OCI-LY7 (cell line): ENCODE results near the gene BRINP2. TPM values are rescaled to one million over a fixed set of nuclear protein-coding genes. Genes with fewer than 3 reads are reported as not detected.
"Not testable (repeated sequence)": the region's sequence is repeated elsewhere in the genome, so short reads cannot be mapped to it uniquely, and the experiment has no call there.

Experiments used
- BruUV-seq: library from RNA; stranded (reverse); fragments of 400-500 nt; replicated peaks from 2 replicates; lab custom pipeline; 2021; lab: Mats Ljungman, UMichigan
- CTCF ChIA-PET: fragments of 300-600 bp; sonication (Branson Sonifier 250); formaldehyde crosslinking; loops from one replicate; lab custom pipeline; 2022; ENCODE audit warnings: antibody characterized with exemption; ENCODE audit not compliant: unreplicated experiment; lab: Charles Lee
- POLR2A ChIA-PET: fragments of 300-600 bp; sonication (Branson Sonifier 250); formaldehyde crosslinking; loops from one replicate; lab custom pipeline; 2022; ENCODE audit warnings: antibody characterized with exemption; lab: Charles Lee
- DNase-seq: peaks from one replicate; pipeline ENCODE4 v3.0.0-alpha.2; 2015; ENCODE audit warnings: low spot score
- H2AFZ ChIP-seq: fragments of 200-600 bp; sonication (generic), shearing (Covaris generic); 2 replicates; pipeline ENCODE4 v1.6.1; 2014; ENCODE audit warnings: mild to moderate bottlenecking, antibody characterized with exemption, low read length, moderate library complexity
- H3K27ac ChIP-seq: fragments of 200-600 bp; sonication (generic); 2 replicates; pipeline ENCODE4 v1.5.1; 2014; ENCODE audit warnings: mixed run types, low read depth, mild to moderate bottlenecking, moderate library complexity, low read length, inconsistent platforms; ENCODE audit not compliant: poor library complexity, severe bottlenecking
- H3K36me3 ChIP-seq: fragments of 200-600 bp; sonication (generic); 2 replicates; pipeline ENCODE4 v1.6.1; 2014; ENCODE audit warnings: mild to moderate bottlenecking, antibody characterized with exemption, low read length, moderate library complexity, mixed read lengths; ENCODE audit not compliant: insufficient read depth
- H3K4me1 ChIP-seq: fragments of 200-600 bp; sonication (generic); 2 replicates; pipeline ENCODE4 v1.5.1; 2014; ENCODE audit warnings: mild to moderate bottlenecking, low read length; ENCODE audit not compliant: insufficient read depth, poor library complexity, severe bottlenecking
- H3K4me2 ChIP-seq: fragments of 200-600 bp; sonication (generic); 2 replicates; pipeline ENCODE4 v1.6.1; 2014; ENCODE audit warnings: mild to moderate bottlenecking, low read length
- H3K4me3 ChIP-seq: fragments of 200-600 bp; sonication (generic); 2 replicates; pipeline ENCODE4 v1.5.1; 2014; ENCODE audit warnings: mild to moderate bottlenecking, low read depth, low read length; ENCODE audit not compliant: poor library complexity, severe bottlenecking
- H3K79me2 ChIP-seq: fragments of 200-600 bp; sonication (generic); 2 replicates; pipeline ENCODE4 v1.6.1; 2016; ENCODE audit warnings: low read depth, mild to moderate bottlenecking, low read length, moderate library complexity, mixed read lengths; ENCODE audit not compliant: insufficient read depth
- H3K9me2 ChIP-seq: fragments of 200-600 bp; sonication (generic); 2 replicates; pipeline ENCODE4 v1.6.1; 2016; ENCODE audit warnings: mild to moderate bottlenecking, low read length, mixed read lengths; ENCODE audit not compliant: insufficient read depth
- H3K9me3 ChIP-seq: fragments of 200-600 bp; sonication (generic); 2 replicates; pipeline ENCODE4 v1.6.1; 2014; ENCODE audit warnings: mild to moderate bottlenecking, mixed run types, low read length, mixed read lengths
- H4K20me1 ChIP-seq: fragments of 200-600 bp; sonication (generic); 2 replicates; pipeline ENCODE4 v1.6.1; 2014; ENCODE audit warnings: mild to moderate bottlenecking, antibody characterized with exemption, low read length, moderate library complexity, mixed read lengths; ENCODE audit not compliant: insufficient read depth
- EZH2phosphoT487 ChIP-seq: fragments of 200-600 bp; sonication (generic); IDR thresholded peaks from 2 replicates; pipeline ENCODE4 v1.6.1; 2018; ENCODE audit warnings: low read depth, borderline replicate concordance, mild to moderate bottlenecking, mixed run types, antibody characterized with exemption, low read length, moderate library complexity, mixed read lengths
- intact Hi-C: fragments of 100-400 bp; cut with micrococcal nuclease; formaldehyde crosslinking; loops from one replicate; pipeline ENCODE4 v1.10.0; 2022; ENCODE audit not compliant: unreplicated experiment
- total RNA-seq, 2 experiments: library from RNA; depleted of rRNA in 1 of 2; stranded (reverse); fragments of >200 nt in 1 of 2; shearing (Covaris generic) in 1 of 2; gene quantifications; 2 replicates each; pipeline ENCODE4 v1.2.3, GENCODE V29; 2014 to 2022
- TF ChIP-seq, protein P1 (sequence below): fragments of 200-600 bp; sonication (generic); conservative IDR thresholded peaks from 2 replicates; pipeline ENCODE4 v1.5.1; 2014; ENCODE audit warnings: mild to moderate bottlenecking, antibody characterized with exemption, low read length, moderate library complexity, mixed read lengths

Gene BRINP2
- total RNA-seq, 2 experiments from 2014 or later: not detected

- no peak for DNase-seq
- no peaks in the 10 kb centered on the region for H3K4me1 ChIP-seq
- H4K20me1 ChIP-seq: no peaks in the 10 kb centered on the region
- H3K9me3 ChIP-seq: no peaks in the 10 kb centered on the region
- H2AFZ ChIP-seq: no peak overlapping the region
- ChIA-PET CTCF (no interaction called here), POLR2A (no interaction called here)
- no peaks in the 10 kb centered on the region for H3K79me2 ChIP-seq
- no peaks in the 10 kb centered on the region for H3K9me2 ChIP-seq
- no peak overlapping the region for H3K4me3 ChIP-seq
- H3K36me3 ChIP-seq: no peaks in the 10 kb centered on the region
- intact Hi-C loops: no loop called here
- H3K4me2 ChIP-seq: no peak overlapping the region
- H3K27ac ChIP-seq: no peak overlapping the region
- TF ChIP-seq EZH2phosphoT487: no peak
- TF ChIP-seq, protein P1, sequence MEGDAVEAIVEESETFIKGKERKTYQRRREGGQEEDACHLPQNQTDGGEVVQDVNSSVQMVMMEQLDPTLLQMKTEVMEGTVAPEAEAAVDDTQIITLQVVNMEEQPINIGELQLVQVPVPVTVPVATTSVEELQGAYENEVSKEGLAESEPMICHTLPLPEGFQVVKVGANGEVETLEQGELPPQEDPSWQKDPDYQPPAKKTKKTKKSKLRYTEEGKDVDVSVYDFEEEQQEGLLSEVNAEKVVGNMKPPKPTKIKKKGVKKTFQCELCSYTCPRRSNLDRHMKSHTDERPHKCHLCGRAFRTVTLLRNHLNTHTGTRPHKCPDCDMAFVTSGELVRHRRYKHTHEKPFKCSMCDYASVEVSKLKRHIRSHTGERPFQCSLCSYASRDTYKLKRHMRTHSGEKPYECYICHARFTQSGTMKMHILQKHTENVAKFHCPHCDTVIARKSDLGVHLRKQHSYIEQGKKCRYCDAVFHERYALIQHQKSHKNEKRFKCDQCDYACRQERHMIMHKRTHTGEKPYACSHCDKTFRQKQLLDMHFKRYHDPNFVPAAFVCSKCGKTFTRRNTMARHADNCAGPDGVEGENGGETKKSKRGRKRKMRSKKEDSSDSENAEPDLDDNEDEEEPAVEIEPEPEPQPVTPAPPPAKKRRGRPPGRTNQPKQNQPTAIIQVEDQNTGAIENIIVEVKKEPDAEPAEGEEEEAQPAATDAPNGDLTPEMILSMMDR: no peak
- BruUV-seq: no TSS peak
These were observed 145.0 kb downstream of the BRINP2 start for GRCh38 chr1:177315761-177316160.

DNA sequence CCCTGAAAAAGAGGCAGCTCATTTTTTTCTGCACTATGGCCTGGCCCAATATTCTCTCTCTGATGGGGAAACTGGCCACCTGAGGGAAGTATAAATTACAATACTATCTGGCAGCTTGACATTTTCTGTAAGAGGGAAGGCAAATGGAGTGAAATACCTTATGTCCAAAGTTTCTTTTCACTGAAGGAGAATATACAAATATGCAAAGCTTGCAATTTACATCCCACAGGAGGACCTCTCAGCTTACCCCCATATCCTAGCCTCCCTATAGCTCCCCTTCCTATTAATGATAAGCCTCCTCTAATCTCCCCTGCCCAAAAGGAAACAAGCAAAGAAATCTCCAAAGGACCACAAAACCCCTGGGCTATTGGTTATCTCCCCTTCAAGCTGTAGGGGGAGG, 150.7 kb downstream of the BRINP2 start:
- H3K4me1 ChIP-seq, H3K4me3 ChIP-seq, H3K27ac ChIP-seq, H3K36me3 ChIP-seq, H3K4me2 ChIP-seq, BruUV-seq, H3K9me2 ChIP-seq, H4K20me1 ChIP-seq, H3K9me3 ChIP-seq, POLR2A ChIA-PET, H3K79me2 ChIP-seq, H2AFZ ChIP-seq, intact Hi-C loops, DNase-seq, CTCF ChIA-PET: not testable (repeated sequence)

- Histone ChIP-seq H3K79me2 (no peaks in the 10 kb centered on the region), H3K4me1 (no peaks in the 10 kb centered on the region), H3K36me3 (no peaks in the 10 kb centered on the region), H3K4me2 (no peak overlapping the region), H3K9me2 (no peaks in the 10 kb centered on the region), H3K9me3 (no peaks in the 10 kb centered on the region), H4K20me1 (no peaks in the 10 kb centered on the region), H3K27ac (no peak overlapping the region), H2AFZ (no peak overlapping the region), H3K4me3 (no peak overlapping the region)
- no peak for DNase-seq
- ChIA-PET CTCF (no interaction called here), POLR2A (no interaction called here)
- intact Hi-C loops: no loop called here
- TF ChIP-seq, protein P1: no peak
- TF ChIP-seq EZH2phosphoT487: no peak
- no TSS peak for BruUV-seq
These were observed 157.5 kb downstream of the BRINP2 start for GRCh38 chr1:177328251-177328650.
